ENCODE results near the gene ASMT.
A peak's percentile ranks its signal among the peaks of the same experiment; 100 is the strongest.
"Not testable (repeated sequence)": the region's sequence is repeated elsewhere in the genome, so short reads cannot be mapped to it uniquely, and the experiment has no call there.

Gene ASMT

GRCh38 chrX:1652011-1652811 is 37.4 kb downstream of the ASMT start:
- peak; percentile 10 for DNase-seq

- DNase-seq, result no peak
Observed at GRCh38 chrX:1656379-1656778, 41.5 kb downstream of the ASMT start.

GRCh38 chrX:1657367-1658070 is 42.7 kb downstream of the ASMT start:
- peak; percentile 23 for DNase-seq

- no peak for DNase-seq
Observed at GRCh38 chrX:1658071-1658491, 43.2 kb downstream of the ASMT start.

- no peak for DNase-seq
Observed at GRCh38 chrX:1659664-1660461, 45.0 kb downstream of the ASMT start.

GRCh38 chrX:1661048-1661921 is 46.4 kb downstream of the ASMT start:
- DNase-seq, result peak; percentile 73

GRCh38 chrX:1661922-1662221 is 47.0 kb downstream of the ASMT start:
- DNase-seq, result no peak

- no peak for DNase-seq
Observed at GRCh38 chrX:1667566-1667965, 52.7 kb downstream of the ASMT start.

- peak; percentile 10 for DNase-seq
Observed at GRCh38 chrX:1673337-1673736, 58.5 kb downstream of the ASMT start.

GRCh38 chrX:1676866-1677265 is 62.0 kb downstream of the ASMT start:
- no peak for DNase-seq

- no peak for DNase-seq
Observed at GRCh38 chrX:1679238-1679637, 64.4 kb downstream of the ASMT start.

- DNase-seq, result no peak
Observed at GRCh38 chrX:1681439-1681838, 66.6 kb downstream of the ASMT start.

GRCh38 chrX:1681856-1682255 is 67.0 kb downstream of the ASMT start:
- DNase-seq, result not testable (repeated sequence)

- DNase-seq, result not testable (repeated sequence)
Observed at GRCh38 chrX:1682501-1682900, 67.6 kb downstream of the ASMT start.

GRCh38 chrX:1684883-1685282 is 70.0 kb downstream of the ASMT start:
- not testable (repeated sequence) for DNase-seq

- DNase-seq, result not testable (repeated sequence)
Observed at GRCh38 chrX:1685444-1685880, 70.6 kb downstream of the ASMT start.

GRCh38 chrX:1686642-1687041 is 71.8 kb downstream of the ASMT start:
- DNase-seq, result no peak
